Smooth muscle cell (in vitro differentiated cells): Measurements from ENCODE around the gene LAYN. TPM values are rescaled to one million over a fixed set of nuclear protein-coding genes. Genes with fewer than 3 reads are reported as not detected.

ENCODE experiments used
- DNase-seq: peaks from one replicate; lab custom pipeline; 2025; ENCODE audit not compliant: unreplicated experiment; lab: John Stamatoyannopoulos, UW
- H2AFZ ChIP-seq: fragments of 200-600 bp; sonication (generic); 2 replicates; pipeline ENCODE4 v1.6.0; 2016; ENCODE audit warnings: antibody characterized with exemption, low read depth, mild to moderate bottlenecking
- H3F3A ChIP-seq: fragments of 200-600 bp; sonication (generic); 2 replicates; pipeline ENCODE4 v1.6.0; 2017; ENCODE audit warnings: antibody characterized with exemption, low read depth
- H3K27ac ChIP-seq: fragments of 200-600 bp; sonication (generic); 2 replicates; pipeline ENCODE4 v1.5.1; 2016; ENCODE audit warnings: low read depth, mild to moderate bottlenecking
- H3K27me3 ChIP-seq: fragments of 200-600 bp; sonication (generic); 2 replicates; pipeline ENCODE4 v1.6.1; 2016; ENCODE audit warnings: low read depth, mild to moderate bottlenecking
- H3K36me3 ChIP-seq: fragments of 200-600 bp; sonication (generic); 2 replicates; pipeline ENCODE4 v1.5.1; 2016; ENCODE audit warnings: low read depth
- H3K4me1 ChIP-seq: fragments of 200-600 bp; sonication (generic); 2 replicates; pipeline ENCODE4 v1.5.1; 2016; ENCODE audit warnings: low read depth
- H3K4me2 ChIP-seq: fragments of 200-600 bp; sonication (generic); 2 replicates; pipeline ENCODE4 v1.6.0; 2016; ENCODE audit warnings: mild to moderate bottlenecking
- H3K4me3 ChIP-seq: fragments of 200-600 bp; sonication (generic); 2 replicates; pipeline ENCODE4 v1.5.1; 2016; ENCODE audit warnings: mild to moderate bottlenecking
- H3K79me2 ChIP-seq: fragments of 200-600 bp; sonication (generic); 2 replicates; pipeline ENCODE4 v1.6.0; 2016; ENCODE audit warnings: low read depth, mild to moderate bottlenecking
- H3K9ac ChIP-seq: fragments of 200-600 bp; sonication (generic); 2 replicates; pipeline ENCODE4 v1.6.0; 2016; ENCODE audit warnings: low read depth
- H3K9me3 ChIP-seq: fragments of 200-600 bp; sonication (generic); replicated peaks from 2 replicates; pipeline ENCODE4 v1.5.1; 2016; ENCODE audit warnings: low read depth
- H4K20me1 ChIP-seq: fragments of 200-600 bp; sonication (generic); 2 replicates; pipeline ENCODE4 v1.6.0; 2016; ENCODE audit warnings: low read depth
- CTCF ChIP-seq: fragments of 200-600 bp; sonication (generic); IDR thresholded peaks from 2 replicates; pipeline ENCODE4 v1.5.1; 2017; ENCODE audit warnings: borderline replicate concordance, mild to moderate bottlenecking, antibody characterized with exemption; ENCODE audit not compliant: insufficient read depth, poor library complexity, severe bottlenecking
- WGBS: methylation state at CpG from one replicate; pipeline ENCODE4 v1.1.7; 2016; ENCODE audit warnings: low lambda C conversion rate; 5-methylcytosine and 5-hydroxymethylcytosine counted together
- polyA plus RNA-seq: library from polyadenylated mRNA; unstranded; fragments of >200 nt; fragmentation: Nextera tagmentation; extraction: Ambion mirVana; gene quantifications from 2 replicates; pipeline ENCODE4 v1.2.1, GENCODE V29; 2016
- total RNA-seq: library from RNA; depleted of rRNA; stranded (reverse); fragments of >200 nt; gene quantifications from 2 replicates; pipeline ENCODE4 v1.2.3, GENCODE V29; 2014

LAYN gene
- total and polyA plus RNA-seq, 2 experiments from 2014 or later = 52.6 to 67.4 TPM

DNA sequence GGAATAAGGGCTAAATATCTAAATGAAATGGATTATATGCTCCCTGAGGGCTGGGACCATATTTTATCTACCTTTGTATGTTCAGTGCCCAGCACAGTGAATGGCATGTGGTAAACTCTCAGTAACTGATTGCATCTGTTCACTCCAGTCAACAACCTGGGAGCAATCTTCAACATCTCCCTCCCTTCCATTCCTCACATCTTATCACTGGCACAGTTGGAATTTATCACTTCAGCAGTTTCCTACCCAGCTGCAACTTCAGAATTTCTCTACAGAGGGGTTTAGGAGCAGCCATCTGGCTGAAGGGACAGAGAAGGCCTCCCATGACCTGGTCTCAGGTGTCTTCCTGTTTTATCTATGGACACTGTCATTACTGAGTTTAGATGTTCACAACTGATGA, 52.0 kb downstream of the LAYN start:
- H3K4me3 ChIP-seq = no peak overlapping the region
- H3K27ac ChIP-seq = no peak overlapping the region
- H3K9ac ChIP-seq = no peak overlapping the region
- H3K9me3 ChIP-seq = no peaks in the 10 kb centered on the region
- no peaks in the 10 kb centered on the region for H4K20me1 ChIP-seq
- TF ChIP-seq CTCF = no peak
- no peaks in the 10 kb centered on the region for H3K36me3 ChIP-seq
- H3K4me2 ChIP-seq = no peak overlapping the region
- no peaks in the 10 kb centered on the region for H3F3A ChIP-seq
- H3K4me1 ChIP-seq = peaks cover 2% of the 10 kb centered on the region
- H3K27me3 ChIP-seq = no peaks in the 10 kb centered on the region
- H2AFZ ChIP-seq = no peak overlapping the region
- no peaks in the 10 kb centered on the region for H3K79me2 ChIP-seq
- no peak for DNase-seq

- H3K27me3 ChIP-seq = no peaks in the 10 kb centered on the region
- no peak overlapping the region for H3K4me3 ChIP-seq
- peaks cover 6% of the 10 kb centered on the region for H3K4me1 ChIP-seq
- H4K20me1 ChIP-seq = no peaks in the 10 kb centered on the region
- no peak overlapping the region for H3K27ac ChIP-seq
- WGBS = 94% methylated on average over 1 of the region's 1 CpG
- no peaks in the 10 kb centered on the region for H3K79me2 ChIP-seq
- no peak overlapping the region for H3K9ac ChIP-seq
- no peaks in the 10 kb centered on the region for H3F3A ChIP-seq
- no peak for TF ChIP-seq CTCF
- no peaks in the 10 kb centered on the region for H3K9me3 ChIP-seq
- no peaks in the 10 kb centered on the region for H3K36me3 ChIP-seq
- no peak overlapping the region for H3K4me2 ChIP-seq
- DNase-seq = no peak
- H2AFZ ChIP-seq = no peak overlapping the region
These were observed 55.8 kb downstream of the LAYN start for GRCh38 chr11:111596319-111596718.

DNA sequence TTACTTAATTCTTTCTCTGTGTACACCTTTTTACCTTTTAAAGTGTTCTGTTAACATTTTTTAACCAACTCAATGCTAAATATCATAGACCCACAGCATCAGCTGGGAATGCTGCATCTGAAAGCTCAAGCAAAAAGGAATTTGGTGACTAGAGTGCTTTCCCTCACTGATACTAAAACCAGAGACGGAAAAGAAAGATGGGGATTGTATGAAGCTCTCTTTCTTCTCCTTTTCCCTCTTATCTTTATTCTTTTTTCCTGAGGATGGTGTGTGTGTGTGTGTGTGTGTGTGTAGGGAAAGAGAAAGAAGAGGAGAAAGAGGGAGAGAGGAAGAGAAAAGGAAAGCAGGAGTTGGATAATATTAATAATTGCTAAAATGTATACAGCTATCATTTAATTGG, 57.6 kb downstream of the LAYN start:
- Histone ChIP-seq H3K79me2 (peaks cover 6% of the 10 kb centered on the region), H2AFZ (peak overlapping the region; percentile 46), H3K9ac (no peak overlapping the region), H4K20me1 (peaks cover 1% of the 10 kb centered on the region), H3K4me1 (peaks cover 10% of the 10 kb centered on the region), H3K9me3 (no peaks in the 10 kb centered on the region), H3F3A (no peaks in the 10 kb centered on the region), H3K27me3 (no peaks in the 10 kb centered on the region), H3K27ac (peak overlapping the region; percentile 5), H3K4me2 (peak overlapping the region; percentile 62), H3K4me3 (no peak overlapping the region), H3K36me3 (no peaks in the 10 kb centered on the region)
- no peak for DNase-seq
- TF ChIP-seq CTCF = no peak
- 21% methylated on average over 1 of the region's 1 CpG for WGBS

GRCh38 chr11:111598559-111598958, 58.0 kb downstream of the LAYN start:
- H3K4me3 ChIP-seq = no peak overlapping the region
- DNase-seq = no peak

More at GRCh38 chr11:111598559-111598958, 58.0 kb downstream of the LAYN start:
- no peaks in the 10 kb centered on the region for H3K9me3 ChIP-seq
- peak overlapping the region; percentile 46 for H2AFZ ChIP-seq
- peak overlapping the region; percentile 62 for H3K4me2 ChIP-seq
- no peak overlapping the region for H3K9ac ChIP-seq
- H3K27ac ChIP-seq = peak overlapping the region; percentile 5
- 39% methylated on average over 2 of the region's 2 CpGs for WGBS
- H3K27me3 ChIP-seq = no peaks in the 10 kb centered on the region
- peaks cover 10% of the 10 kb centered on the region for H3K4me1 ChIP-seq
- no peak for TF ChIP-seq CTCF
- H3K79me2 ChIP-seq = peaks cover 10% of the 10 kb centered on the region
- no peaks in the 10 kb centered on the region for H3F3A ChIP-seq
- no peaks in the 10 kb centered on the region for H3K36me3 ChIP-seq
- peaks cover 6% of the 10 kb centered on the region for H4K20me1 ChIP-seq
